GM12875 (cell line): ENCODE results near the gene ZNF304.

Experiments
- H3K4me3 ChIP-seq: one replicate; pipeline ENCODE4 v1.5.1; 2011; ENCODE audit warnings: low read depth, low read length, control low read depth
- CTCF ChIP-seq: IDR thresholded peaks from 2 replicates; pipeline ENCODE4 v1.5.1; 2011; ENCODE audit warnings: low read depth, mild to moderate bottlenecking, control low read depth, inconsistent platforms, low read length, moderate library complexity, borderline replicate concordance; ENCODE audit not compliant: insufficient read depth

ZNF304 gene

GRCh38 chr19:57395710-57396109 is 44.6 kb downstream of the ZNF304 start:
- no peak overlapping the region for H3K4me3 ChIP-seq
- no peak for TF ChIP-seq CTCF

- no peak for TF ChIP-seq CTCF
- H3K4me3 ChIP-seq = no peak overlapping the region
Measured at GRCh38 chr19:57398868-57399267, 47.8 kb downstream of the ZNF304 start.

GRCh38 chr19:57403737-57404563 is 52.9 kb downstream of the ZNF304 start:
- H3K4me3 ChIP-seq = no peak overlapping the region
- TF ChIP-seq CTCF = no peak

GRCh38 chr19:57406516-57407123 is 55.5 kb downstream of the ZNF304 start:
- no peak overlapping the region for H3K4me3 ChIP-seq

More at GRCh38 chr19:57406516-57407123, 55.5 kb downstream of the ZNF304 start:
- peak; percentile 71 for TF ChIP-seq CTCF
